Astrocyte of the cerebellum (primary cell): ENCODE measurements around the gene SHISA7.

Source experiments
- DNase-seq: peaks from one replicate; pipeline ENCODE4 v3.0.0-alpha.2; 2011; ENCODE audit warnings: low read depth
- H3K4me3 ChIP-seq: 2 replicates; pipeline ENCODE4 v1.5.1; 2011; ENCODE audit warnings: mild to moderate bottlenecking, low read depth, low read length, moderate library complexity
- CTCF ChIP-seq: IDR thresholded peaks from 2 replicates; pipeline ENCODE4 v1.5.1; 2012; ENCODE audit warnings: low read length, low read depth, moderate library complexity, mild to moderate bottlenecking; ENCODE audit errors: missing control alignments
- in situ Hi-C: cut with HindIII; loops from 2 replicates; pipeline ENCODE4 v1.10.0; 2017; ENCODE audit warnings: low sequenced_read_pairs

SHISA7 gene

GRCh38 chr19:55488986-55489710 is 46.0 kb upstream of the SHISA7 start:
- TF ChIP-seq CTCF = no peak
- in situ Hi-C loops = no loop called here
- no peak overlapping the region for H3K4me3 ChIP-seq
- DNase-seq = no peak

GRCh38 chr19:55487924-55488687 is 45.0 kb upstream of the SHISA7 start, which contains the start of gene SSC5D:
Gene SSC5D (plus strand): TSS chr19:55488436. CDS start chr19:55488590, 154 bp downstream.
- H3K4me3 ChIP-seq = peak within 1 kb of the TSS; percentile 30
- TF ChIP-seq CTCF = no peak
- DNase-seq = no peak
- in situ Hi-C loops = no loop called here

GRCh38 chr19:55486971-55487923 is 44.1 kb upstream of the SHISA7 start:
- H3K4me3 ChIP-seq = peak overlapping the region; percentile 27
- peak; percentile 88 for DNase-seq
- no peak for TF ChIP-seq CTCF
- in situ Hi-C loops = no loop called here

- in situ Hi-C loops = no loop called here
- TF ChIP-seq CTCF = peak; percentile 10
Observed at GRCh38 chr19:55486043-55486970, 43.2 kb upstream of the SHISA7 start.

GRCh38 chr19:55485439-55486011 is 42.4 kb upstream of the SHISA7 start:
- in situ Hi-C loops = no loop called here
- peak overlapping the region; percentile 68 for H3K4me3 ChIP-seq
- DNase-seq = no peak
- no peak for TF ChIP-seq CTCF

More at GRCh38 chr19:55486043-55486970, 43.2 kb upstream of the SHISA7 start:
- H3K4me3 ChIP-seq = peak overlapping the region; percentile 68
- no peak for DNase-seq
